ENCODE results near the gene OCEL1.

GRCh38 chr19:17197666-17198065, 28.4 kb upstream of the OCEL1 start:
- TF ChIP-seq GATA3 (IDR thresholded peaks at IDR 0.05; ENCODE audit: low read depth, low read length) (no peak), GATA2 (IDR thresholded peaks at IDR 0.05; ENCODE audit: low read depth, low read length) (no peak)
